Activated CD8-positive, alpha-beta memory T cell treated with anti-CD3 and anti-CD28 coated beads, Interleukin-2, amount 50 U/mL, for 4 hours (primary cell): ENCODE results near the gene KCTD19.
A peak's percentile ranks its signal among the peaks of the same experiment; 100 is the strongest.

ENCODE experiments used
- DNase-seq: peaks from one replicate; pipeline ENCODE4 v3.0.0-alpha.2; 2020

KCTD19 gene

GRCh38 chr16:67282447-67282805 is 44.1 kb downstream of the KCTD19 start:
- no peak for DNase-seq

DNA sequence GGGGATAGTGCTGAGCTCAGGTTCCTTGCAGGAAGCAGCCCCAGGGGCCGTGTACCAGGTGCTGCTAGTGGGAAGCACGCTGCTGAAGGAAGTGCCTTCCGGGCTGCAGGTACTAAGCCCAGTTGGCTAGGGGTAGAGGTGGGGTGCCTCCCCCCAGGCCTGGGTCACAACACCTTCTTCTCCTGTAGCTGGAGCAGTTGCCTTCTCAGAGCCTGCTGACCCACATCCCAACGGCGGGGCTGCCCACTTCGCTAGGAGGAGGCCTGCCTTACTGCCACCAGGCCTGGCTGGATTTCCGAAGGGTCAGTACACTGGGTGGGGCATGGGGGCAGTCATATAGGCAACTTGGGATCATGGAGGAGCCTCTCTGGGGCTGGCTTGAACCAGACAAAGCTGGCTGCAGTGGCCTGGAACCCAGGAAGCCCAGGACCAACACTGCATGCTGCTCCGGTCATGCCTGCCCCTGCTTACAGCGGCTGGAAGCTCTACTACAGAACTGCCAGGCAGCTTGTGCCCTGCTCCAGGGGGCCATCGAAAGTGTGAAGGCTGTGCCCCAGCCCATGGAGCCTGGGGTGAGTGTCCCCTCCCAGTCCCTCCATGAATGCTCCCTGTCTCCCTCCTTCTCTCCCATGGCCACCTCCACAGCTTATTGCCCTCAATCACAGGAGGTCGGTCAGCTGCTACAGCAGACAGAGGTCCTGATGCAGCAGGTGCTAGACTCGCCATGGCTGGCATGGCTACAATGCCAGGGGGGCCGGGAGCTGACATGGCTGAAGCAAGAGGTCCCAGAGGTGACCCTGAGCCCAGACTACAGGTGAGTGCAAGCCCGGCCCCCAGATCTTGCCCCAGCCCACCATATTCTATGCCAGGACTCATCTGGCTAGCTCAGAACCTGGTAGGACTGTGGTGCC is 44.8 kb downstream of the KCTD19 start:
- DNase-seq, result no peak

- no peak for DNase-seq
Observed at GRCh38 chr16:67280090-67281015, 46.2 kb downstream of the KCTD19 start.

DNA sequence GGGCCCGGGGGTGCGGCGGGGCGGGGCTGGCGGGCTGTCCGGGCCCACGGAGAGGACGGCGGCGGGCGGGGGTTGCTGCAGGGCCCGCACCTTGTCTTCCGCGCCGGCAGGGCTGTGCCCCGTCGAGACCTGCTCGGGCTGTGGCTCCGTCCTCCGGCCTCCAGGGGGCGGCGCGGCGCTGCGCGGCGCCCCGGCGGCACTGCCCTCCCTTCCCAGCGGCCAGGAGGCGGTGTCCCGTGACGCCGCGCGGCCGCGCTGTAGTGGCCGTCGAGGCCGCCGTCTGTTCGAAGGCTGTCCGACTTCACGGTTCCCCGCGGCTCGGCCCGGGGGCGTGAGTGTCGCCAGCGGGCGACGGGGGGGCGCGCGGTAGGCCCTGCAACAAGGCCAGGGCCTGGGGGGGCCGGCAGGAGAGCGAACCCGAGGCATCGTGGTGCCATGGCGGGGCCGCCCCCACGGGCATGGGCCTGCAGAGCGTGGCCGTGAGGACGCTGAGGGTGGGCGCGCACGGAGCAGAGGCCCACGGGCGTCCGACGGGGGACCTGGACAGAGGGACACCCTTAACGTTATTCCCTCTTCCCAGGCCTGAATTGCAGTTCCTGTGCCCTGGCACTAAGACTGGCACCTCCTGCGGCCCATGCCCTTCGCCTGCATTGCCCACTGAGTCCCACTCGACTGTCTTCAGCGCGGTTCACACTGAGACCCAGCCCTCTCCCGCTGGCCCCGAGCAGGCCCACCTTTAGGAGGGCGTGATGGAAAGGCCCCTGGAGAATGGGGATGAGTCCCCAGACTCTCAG is 47.0 kb downstream of the KCTD19 start, which contains the start of gene PLEKHG4:
PLEKHG4 (plus strand) TSS at position 237 of the 794 bp plus-strand sequence; CDS start at position 750, 513 bp downstream.
- DNase-seq, result peak; percentile 83

DNA sequence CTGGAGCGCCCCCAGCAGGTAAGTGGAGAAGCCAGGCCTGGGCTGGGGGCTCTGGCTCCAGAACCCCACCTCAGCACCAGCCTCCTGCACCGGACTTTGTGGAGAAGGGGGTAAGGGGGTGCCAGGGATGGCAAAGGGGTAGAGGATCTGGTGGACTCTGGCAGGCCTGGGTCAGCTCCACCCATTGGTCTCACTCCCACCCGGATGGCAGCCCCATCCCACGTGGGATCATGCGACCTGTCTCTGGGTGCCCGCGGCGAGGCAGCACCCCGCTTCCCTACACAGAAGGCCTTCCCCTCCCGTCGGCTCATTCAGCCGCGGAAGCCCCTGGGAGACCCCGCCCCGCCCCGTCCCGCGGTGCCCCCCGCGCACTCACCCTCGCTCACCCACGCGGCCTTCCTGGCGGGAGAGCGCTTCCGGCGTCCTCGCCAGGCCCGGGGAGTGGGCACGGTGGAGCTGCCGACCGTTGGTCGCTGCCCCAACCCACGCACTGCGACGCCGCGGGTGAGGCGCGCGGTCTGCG is 47.7 kb downstream of the KCTD19 start:
- peak; percentile 47 for DNase-seq

DNA sequence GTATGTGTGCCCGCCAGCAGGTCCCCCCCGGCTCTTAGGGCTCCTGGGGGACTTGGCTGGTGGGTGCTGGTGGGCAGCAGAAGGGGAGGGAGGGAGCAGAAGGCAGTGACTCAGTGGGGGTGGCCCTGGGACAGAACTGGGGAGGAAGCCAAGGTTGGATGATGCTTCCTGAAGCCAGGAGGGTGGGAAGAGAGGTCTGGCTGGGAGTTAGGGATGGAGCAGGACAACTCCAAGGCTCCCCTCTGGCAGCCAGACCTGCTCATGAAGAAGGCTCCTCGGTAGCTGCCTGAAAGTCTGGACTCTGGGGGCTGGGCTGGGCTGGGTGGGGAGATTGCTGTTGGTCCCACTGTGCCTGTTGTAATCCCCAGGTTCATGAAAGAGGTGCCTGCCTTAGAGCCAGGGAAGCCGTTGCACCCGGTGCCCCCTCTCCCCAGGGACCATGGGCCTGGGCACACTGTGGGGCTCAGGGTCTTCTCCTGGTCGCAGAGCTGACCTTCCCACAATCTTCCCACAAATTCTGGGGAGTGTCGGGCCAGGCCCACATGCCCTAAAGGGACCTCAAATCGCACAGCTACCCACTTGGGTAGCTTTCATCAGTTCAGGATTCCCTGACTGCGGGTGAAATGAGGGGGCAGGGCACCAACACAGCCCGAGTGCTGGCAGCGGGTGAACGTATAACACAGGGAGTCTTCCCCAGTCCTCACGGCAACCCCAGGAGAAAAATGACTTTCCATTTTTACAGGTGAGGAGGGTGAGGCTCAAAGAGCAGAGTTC is 48.4 kb downstream of the KCTD19 start:
- DNase-seq, result no peak

- no peak for DNase-seq
Observed at GRCh38 chr16:67277294-67277998, 49.1 kb downstream of the KCTD19 start.

- DNase-seq, result no peak
Observed at GRCh38 chr16:67275321-67275720, 51.2 kb downstream of the KCTD19 start.

DNA sequence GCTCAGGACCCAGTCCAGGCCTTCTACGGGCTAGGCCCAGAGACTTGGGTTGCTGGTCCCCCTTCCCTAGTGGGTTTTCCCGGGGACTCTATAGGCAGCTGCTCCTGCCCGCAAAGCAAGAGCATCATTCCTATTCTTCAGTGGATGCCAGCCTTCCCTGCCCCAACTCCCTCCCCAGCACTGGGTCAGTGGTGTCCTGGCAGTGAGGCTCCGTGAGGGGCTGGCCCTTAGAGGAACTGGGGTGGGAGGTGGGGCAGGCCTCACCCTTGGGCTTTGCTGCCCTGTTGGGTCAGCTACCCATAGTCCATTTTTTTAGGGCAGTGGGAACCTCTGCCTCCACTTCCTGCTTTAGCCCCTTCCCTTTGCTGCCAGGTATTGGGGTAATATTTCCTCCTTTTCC is 55.1 kb downstream of the KCTD19 start:
- DNase-seq, result no peak

- no peak for DNase-seq
Observed at GRCh38 chr16:67270931-67271338, 55.6 kb downstream of the KCTD19 start.

DNA sequence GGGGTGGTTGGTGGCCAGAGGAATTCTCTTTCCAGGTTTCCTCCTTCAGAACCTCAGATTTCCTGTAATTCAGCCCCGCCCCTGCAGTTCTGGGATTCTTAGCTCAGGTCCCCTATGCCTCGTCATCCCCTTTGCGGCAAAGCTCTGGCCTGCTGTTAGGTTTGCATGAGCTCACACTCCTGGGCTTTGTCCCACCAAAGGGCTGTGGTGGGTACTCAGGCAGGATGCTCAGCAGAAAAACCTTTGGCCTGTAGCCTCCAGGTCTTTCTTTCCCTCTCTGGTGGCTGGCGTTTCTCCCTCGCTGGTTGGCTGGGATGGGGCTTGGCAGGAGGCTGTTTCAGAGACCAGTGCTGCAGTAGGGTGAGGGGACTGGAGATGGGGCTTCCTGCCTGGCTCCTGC is 56.8 kb downstream of the KCTD19 start:
- no peak for DNase-seq

GRCh38 chr16:67268136-67268579 is 58.4 kb downstream of the KCTD19 start:
- DNase-seq, result no peak

DNA sequence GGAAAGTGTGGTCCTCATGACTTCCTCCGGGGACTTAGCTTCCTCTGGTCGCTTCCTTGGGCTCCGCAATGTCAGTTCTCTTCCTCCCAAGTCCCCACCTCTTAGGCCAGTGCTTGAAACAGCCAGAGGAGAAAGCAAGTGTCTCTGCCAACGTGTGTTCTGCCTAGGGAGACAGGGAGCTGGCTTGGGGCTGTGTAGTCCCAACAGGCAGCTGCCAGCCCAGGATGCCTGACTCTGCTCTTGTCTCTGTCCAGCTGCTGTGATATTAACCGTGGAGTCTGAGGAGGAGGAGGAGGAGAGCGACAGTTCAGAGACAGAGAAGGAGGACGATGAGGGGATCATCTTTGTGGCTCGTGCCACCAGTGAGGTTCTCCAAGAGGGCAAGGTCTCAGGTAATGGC is 60.7 kb downstream of the KCTD19 start:
- DNase-seq, result no peak

- no peak for DNase-seq
Observed at GRCh38 chr16:67264866-67265265, 61.7 kb downstream of the KCTD19 start.

GRCh38 chr16:67264277-67264676 is 62.3 kb downstream of the KCTD19 start:
- DNase-seq, result no peak

- DNase-seq, result no peak
Observed at GRCh38 chr16:67263201-67263600, 63.3 kb downstream of the KCTD19 start.

DNA sequence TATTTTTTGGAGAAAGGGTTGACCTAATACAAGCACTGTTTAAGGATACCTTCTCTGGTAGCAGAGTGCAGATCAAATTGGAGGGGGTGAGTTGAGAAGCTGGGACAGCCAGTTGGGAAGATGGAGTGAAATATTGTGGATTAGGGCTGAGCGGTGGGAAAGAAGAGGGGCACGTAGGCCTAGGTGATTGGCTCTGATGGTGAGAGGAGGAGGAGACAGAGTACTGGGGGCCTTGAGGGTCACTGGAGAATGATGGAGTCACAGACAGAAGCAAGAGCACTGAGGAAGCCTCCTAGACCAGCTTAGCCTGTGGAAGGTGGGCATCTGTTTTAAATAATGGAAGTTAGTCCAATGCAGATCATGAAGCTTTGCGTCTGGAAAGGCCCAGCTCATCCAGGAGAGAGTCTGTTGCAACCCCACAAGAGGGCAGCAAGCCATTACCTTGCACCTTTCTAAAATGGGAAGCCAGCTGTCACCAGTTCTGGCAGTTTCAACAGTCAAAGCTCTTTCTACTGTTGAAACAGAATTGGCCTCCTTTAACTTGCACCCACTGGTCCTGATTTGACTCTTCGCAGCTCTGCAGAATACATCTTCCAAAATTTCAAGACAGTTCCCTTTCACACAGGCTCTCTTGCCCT is 66.0 kb downstream of the KCTD19 start:
- DNase-seq, result no peak

GRCh38 chr16:67259705-67260104 is 66.8 kb downstream of the KCTD19 start:
- DNase-seq, result no peak

DNA sequence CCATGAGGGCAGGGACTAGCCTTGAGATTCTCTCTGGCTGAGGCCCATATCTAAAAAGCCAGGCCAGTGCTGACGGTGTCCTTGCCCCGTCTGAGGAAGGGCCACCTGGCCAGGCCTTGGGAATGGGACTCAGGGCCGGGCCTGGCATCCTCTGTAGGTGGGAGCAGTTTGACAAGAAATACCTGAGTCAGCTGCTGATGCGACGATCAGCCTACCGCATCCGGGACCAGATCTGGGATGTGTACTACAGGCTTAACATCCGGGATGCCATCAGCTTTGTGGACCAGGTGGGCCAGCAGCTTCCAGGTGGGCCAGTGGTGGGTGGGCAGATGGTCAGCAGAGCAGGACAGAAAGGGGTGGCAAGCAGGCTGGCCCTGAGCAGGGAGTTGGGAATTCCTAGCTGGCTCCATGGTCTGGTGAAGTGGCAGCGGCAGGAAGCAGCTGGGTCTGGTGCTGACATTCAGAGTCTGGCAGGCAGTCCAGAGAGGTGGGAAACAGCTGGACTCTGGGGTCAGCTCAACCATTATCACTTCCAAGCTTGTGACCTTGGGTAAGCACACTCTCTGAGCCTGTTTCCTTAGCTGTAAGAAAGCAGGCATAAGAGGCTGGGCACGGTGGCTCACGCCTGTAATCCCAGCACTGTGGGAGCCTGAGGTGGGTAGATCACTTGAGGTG is 68.2 kb downstream of the KCTD19 start:
- no peak for DNase-seq
